Activated CD8-positive, alpha-beta memory T cell treated with anti-CD3 and anti-CD28 coated beads for 1 hour (primary cell): ENCODE data around the gene WWC1.

ENCODE experiments used
- DNase-seq, 2 donors: peaks; one replicate each; pipeline ENCODE4 v3.0.0-alpha.2; 2020; ENCODE audit warnings: low read depth in 1 of 2; ENCODE audit errors: extremely low read depth in 1 of 2

The WWC1 gene

DNA sequence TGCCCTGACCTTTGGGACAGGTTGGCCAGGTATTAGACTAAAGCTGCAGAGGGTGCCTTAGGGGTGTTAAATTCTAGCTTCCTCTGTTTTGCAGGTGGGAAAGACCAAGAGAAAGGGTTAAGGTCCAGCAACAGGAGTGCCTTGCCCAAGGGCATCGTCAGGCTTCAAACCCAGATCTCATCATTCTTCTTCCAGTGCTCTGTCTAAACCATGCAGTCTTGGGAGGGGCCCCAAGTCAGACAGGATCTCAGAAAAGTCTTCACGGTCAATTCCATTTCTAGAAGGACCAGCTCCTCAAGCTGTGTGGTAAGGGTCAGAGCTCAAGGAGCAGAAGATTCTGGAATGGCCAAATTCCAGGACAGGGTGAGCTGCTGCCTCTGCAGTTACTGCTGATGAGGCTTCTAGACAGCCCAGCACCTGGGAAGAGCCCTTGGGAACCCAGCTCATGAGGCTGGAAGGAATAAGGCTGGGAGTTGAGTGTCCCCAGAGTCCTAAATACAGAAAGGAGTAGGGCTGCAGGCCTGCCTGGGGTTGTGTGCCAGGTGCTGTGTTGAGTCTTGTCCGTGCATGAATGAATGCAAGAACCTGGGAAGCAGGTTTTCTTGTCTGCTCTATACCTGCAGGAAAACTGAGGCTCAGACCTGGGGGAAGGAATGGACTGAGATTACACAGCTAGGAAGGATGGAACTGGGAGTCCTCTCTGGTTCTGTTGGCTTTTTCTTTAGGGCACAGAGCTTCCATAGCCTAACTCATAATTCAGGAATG, 69.3 kb downstream of the WWC1 start:
- DNase-seq: no peak

DNA sequence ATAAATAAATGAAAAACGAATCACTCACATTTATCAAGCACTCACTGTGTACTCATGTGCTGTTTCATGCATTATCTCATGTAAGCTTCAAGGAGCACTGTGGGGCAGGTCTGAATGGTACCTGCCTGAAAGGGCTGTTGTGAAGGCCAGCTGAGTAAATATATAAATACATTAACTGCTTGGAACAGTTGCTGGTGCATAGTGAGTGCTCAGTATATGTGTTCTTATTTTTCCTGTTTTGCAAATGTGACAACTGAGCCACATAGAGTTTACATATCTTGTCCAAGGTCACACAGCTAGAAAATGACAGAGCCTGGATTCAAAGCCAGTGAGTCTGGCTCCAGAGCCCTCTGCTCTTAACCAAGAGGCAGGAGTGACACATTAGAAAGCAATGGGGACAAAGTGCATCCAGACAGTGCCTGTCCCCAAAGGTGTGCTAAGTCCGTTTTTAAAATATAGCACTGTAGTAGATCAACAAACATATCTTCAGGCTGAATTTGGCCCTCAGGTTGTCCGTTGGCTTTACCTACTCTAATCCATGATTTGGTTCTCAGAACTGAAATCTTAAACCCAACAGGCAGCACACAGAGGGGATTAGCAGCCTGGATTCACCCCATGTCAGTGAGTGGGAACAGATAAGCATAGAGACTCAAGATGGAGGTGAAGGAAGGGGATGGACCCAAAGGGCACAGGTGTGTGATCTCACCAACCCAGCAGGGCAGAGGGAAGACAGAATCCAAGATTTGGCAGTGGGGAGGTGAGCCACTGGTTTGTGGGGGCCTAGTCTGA, 70.8 kb downstream of the WWC1 start:
- DNase-seq: no peak

DNA sequence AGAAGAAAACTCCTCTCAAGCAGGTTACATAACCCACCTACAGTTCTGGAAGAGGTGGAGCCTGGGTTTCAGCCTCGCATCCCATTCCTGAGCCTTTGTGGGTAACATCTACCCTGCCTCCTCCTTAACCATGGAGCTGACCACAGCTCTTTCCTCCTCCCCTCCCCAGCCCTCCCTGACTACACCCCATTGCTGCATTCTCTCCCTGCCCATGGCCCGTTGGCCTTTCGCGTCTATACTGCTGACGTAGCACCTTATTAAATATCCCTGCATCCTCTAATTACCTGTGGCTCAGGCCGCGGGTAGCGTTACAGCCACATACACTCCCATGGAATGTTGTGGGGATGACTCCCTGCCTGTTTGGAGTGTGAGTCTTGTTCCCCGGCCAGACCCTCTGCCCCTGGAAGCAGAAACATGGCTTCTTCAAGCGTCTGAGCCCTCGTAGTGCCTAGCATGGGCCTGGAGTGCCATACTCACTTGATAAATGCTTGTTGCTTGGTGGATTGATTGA, 72.8 kb downstream of the WWC1 start:
- DNase-seq: no peak

DNA sequence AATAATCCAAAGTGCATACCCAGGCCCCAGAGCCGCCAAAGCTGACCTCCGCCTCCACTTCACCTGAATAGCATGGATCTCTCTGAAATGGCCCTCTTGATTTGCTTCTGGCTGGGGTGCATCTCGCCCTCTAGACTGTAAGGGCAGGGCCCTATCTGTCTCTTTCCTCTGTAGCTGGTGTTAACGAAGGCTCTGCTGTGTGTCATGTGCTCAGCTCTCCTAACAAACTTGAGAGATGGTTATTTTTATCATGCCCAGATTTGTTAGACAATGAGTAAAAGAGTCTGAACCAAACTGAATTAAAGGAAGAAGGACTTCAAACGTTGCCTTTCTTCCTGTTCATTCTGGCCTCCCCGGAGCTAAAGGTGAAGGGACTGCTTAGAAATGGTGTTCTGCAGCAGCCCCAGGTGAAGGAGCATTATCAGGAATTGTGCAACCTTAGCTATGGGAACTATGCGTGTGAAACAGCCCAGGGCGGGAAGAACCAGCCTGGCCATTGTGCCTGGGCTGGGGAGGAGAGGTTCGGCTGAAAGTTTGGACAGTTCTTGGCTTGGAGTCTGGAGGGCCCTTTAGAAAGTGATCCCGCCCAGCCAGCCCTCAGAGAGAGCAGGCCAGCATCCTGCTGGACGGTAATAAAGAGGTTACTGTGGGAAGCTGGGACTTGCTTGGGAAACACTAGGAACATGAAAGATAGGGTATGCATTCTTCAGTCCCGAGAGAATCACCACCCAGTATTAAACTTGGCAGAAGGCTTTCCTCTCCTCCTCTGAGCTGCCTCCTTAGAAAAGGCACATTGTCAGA, 73.5 kb downstream of the WWC1 start:
- DNase-seq: no peak

DNA sequence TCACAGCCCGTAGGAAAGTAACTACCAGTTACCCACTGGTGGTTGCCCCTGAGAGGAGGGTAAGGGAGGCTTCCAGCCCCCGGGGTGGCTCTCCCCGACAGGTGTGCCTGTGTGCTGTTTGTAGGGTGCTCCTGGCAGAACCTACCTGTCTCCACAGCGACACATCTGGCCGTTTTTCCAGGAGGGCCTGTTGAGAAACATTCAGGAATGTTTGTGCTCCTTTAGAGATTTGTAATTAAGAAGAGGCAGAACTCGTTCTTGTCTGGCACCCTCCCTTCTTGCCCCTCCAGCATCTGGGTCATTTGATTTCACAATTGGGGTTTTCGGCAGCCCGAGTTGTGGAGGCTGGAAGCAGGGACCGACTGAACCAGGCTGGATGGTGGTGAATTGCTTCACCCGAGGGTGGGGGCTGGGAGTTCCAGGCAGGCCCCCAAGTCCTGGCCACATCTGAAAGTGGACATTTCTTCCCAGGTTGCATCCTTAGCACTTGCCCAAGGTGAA, 74.2 kb downstream of the WWC1 start:
- no peak for DNase-seq

DNA sequence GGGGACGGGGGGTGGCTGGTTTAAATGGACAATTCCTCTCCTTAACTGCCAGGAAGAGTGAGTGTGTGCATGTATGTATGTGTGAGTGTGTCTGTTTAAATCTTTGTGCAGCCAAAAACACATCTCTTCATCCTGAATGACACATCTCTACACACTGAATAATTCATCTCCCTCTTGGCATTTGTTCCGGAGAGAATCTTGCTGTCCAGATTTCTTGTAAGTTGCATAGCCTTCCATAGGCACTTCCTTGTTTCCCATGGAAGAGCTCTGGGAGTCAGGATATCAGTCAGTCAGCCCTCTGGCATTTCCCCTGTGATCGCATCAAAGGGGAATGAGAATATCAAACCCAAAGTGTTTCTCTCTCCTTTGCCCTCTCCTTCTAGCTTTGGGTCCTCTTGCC, 74.7 kb downstream of the WWC1 start:
- DNase-seq: no peak

DNA sequence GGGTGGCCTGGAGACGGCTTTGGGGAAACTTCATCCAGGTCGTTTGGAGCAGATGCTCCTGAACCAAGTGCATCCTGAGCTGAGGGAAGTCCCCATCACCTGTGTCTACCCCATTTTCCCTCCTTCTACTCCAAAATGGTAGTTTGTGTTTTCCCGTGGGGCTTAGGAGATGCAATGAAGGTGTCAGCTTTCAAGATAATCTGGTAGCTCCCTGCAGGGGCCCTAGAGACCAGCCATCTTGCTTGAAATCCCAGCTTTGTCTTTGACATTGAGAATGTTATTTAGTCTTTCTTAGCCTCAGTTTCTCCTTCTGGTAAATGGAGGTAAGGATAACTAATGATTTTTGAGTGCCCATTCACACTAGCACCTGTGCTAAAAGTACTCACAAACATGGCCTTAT, 77.4 kb downstream of the WWC1 start:
- no peak for DNase-seq

DNA sequence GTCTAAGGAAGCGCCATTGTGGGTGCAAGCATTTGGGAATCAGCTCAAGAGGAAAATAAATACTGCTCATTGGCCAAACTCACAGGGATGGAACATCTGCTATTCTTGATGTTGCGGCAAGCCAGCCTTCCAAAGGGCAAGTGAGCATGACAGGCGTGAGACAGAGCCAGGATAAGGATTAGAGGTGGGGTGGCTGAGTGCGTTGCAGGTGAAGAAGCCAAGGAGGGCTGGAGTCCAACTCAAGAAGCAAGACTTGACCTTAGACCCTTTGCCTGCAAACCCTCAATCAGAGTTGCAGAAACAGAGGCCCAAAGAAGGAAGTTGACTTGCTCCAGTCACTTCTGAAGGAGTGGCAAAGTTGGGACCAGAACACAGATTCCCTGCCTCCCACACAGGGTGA, 79.4 kb downstream of the WWC1 start:
- no peak for DNase-seq

DNA sequence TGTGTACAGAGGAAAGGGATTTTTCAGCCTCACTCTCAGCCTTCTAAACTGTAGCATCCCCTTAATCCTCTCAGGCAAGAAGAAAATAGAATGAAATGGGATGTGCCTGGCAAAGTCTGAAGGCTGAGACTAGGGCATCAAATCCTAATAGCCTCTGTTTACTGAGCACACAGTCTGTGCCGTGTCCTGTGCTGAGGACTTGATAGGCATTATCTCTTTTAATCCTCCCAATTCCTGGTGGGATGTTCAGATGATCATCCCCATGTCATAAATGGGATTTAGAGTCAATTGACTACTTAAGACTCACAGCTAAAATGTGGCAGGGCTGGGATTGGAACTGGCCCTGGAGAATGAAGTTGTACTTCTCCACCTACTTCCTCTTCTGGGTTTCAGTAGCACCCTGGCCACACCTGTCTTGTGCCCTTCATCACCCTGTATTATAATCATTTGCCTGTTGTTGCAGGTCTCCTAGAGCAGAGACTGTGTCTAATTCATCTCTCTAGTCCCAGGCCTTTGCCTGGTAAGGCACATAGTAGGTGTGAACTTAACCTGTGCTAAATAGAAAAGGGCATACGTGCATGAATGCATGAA, 81.0 kb downstream of the WWC1 start:
- DNase-seq: no peak

DNA sequence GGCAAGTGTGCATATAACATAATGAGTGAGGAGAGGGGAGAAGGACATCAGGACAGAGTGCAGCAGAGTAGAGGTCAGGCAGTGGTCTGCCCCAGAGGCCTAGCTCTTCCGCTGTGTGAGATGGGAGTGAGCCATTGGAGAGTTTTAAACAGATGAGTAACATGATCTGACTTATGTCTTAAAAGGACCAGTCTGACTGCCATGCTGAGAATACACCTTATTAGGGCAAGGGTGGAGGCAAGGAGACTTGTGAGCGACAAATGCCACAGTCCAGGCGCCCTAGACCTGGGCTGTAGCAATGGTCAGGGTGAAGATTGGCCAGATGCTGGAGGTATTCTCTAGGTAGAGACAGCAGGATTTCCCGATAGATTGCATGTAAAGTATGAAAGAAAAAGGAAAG, 83.1 kb downstream of the WWC1 start:
- no peak for DNase-seq

DNA sequence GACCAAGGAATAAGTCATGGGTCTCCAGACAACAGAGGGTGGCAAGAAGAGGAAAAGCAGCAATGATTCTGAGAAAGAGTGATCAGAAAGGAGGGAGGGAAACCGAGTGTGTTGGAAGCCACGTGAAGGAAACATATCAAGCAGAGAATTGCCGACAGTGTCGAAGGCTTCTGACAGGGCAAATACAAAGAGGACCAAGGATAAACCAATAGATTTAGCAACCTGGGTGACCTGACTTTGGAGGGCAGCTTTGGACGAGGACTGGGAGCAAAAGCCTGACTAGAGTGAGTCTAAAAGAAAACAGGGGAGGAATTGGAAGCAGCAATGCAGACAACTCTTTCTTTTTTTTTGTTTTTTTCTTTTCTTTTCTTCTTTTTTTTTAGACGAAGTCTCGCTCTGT, 83.8 kb downstream of the WWC1 start:
- DNase-seq: no peak

DNA sequence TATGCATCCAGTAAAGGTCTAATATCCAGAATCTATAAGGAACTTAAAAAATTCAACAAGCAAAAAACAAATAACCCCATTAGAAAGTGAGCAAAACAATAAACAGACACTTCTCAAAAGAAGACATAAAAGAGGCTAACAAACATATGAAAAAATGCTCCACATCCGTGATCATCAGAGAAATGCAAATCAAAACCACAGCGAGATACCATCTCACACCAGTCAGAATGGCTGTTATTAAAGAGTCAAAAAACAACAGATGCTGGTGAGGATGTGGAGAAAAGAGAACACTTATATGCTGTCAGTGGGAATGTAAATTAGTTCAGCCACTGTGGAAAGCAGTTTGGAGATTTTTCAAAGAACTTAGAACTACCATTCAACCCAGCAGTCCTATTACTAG, 86.1 kb downstream of the WWC1 start:
- DNase-seq: no peak

DNA sequence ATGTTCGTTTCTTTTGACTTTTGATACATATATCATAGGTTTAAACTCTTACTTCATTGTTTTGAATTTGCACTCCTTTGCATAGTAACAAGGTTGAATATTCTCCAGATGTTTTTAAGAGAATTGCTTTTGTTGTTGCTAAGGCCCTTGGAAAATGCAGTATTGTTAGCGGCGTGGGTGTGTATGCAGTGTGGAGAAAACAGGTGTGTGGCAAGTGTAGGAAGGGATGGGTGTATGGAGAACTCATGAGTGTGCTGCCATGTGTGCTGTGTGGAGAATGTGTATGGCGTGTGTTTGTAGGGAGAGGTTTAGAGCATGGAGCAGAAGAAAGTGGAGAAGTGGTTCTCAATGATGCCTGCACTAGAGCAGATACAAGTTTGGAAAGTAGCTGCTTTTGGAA, 87.3 kb downstream of the WWC1 start:
- no peak for DNase-seq

DNA sequence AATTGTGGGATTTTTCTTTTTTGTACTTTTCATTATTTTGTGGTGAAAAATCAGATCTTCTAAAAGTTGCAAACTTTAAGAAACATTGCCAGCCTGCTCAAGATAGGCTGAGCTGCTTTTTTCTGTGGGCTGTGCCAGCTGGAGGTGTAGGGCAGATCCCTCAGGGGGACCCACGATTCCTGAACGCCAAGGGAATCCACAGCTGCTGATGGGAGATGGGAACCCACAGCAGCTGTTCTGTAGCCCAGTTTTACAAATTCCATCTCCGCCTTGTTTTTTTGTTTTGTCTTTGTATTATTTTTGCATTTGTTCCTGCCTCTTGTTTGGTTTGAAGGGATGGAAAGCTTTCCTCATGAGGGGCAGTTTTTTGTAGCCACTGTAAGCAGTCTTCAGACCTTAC, 91.0 kb downstream of the WWC1 start:
- DNase-seq: no peak

DNA sequence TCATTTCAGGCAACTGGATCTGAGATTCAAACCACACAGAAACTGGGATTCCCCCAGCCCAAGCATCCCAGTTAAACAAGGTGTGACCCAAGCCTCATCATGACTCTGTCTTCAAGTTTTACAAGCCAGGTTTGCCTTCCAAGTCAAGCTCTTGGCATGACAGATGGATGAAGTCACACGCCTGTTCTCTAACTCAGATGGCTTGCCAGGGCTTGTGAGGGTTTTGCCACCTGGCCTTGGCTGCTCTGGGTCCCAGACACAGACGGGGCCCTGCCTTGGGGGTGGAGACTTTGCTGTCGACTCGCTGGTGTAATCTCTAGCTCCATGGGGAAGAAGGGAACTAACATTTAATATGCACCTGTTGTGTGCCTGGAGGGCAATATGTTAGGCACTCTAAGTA, 99.0 kb downstream of the WWC1 start:
- no peak for DNase-seq

DNA sequence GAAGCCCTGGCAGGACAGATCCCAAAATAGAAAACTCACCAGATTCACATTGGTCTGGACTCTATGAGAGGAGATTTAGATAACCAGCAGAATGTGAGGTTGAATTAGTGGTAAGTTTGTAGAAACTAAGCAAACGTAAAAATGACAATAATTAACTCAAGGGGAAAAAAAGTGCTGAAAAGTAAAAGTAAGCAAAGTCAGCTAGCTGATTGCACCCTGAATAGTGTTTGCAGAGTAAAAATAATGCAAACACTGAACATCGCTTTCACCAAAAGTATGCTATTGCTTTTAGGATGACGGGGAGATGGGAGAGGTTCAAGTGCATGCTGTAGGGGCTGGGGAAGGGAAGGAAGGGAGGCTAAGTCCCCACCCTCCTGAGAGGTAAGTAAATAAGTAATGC, 102.3 kb downstream of the WWC1 start:
- no peak for DNase-seq

DNA sequence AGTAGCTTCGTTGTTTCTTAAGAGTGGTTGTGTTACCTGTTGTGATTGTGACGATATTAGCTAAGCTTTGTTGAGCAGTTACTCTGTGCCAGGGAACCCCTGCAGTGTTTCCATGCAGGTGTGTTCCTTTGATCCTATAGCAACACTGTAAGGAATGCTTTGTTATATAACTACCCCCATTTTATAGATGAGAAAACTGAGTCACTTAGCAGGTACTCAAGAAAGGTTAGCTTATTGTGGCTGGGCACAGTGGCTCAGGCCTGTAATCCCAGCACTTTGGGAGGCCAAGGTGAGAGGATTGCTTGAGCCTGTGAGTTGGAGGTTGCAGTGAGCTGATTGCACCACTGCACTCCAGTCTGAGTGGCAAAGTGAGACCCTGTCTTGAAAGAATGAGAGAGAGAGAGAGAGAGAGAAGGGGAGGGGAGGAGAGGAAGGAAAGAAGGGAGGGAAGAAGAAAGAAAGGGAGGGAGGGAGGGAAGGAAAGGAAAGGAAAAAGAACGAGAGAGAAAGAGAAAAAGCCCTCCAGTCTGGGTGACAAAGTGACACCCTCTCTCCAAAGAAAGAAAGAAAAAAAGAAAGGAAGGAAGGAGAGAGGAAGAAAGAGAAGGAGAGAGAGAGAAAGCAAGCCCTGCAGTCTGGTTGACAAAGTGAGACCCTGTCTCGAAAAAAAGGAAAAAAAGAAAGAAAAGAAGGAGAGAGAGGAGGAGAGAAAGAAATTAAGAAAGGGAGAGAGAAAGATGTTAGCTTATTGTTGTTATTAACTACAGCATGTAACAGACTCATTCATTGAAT, 109.2 kb downstream of the WWC1 start:
- no peak for DNase-seq

DNA sequence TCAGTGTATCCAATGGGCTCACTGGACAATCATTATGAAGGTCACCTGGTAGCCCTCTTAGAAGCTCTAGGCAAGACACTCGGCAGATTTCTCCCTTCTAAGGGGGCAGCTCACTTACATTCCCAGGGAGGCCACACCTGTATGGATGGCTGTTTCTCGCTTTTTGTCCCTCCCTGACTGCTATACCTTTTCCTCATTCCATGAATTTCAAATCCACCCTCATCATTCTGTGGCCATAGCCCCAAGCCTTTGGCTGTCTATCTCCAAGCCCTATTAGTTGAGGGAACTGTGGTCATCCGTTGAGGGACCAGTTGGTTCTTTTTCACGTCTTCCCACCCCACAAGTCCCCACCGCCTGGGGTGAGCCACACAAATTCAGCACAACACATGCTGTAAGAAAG, 109.8 kb downstream of the WWC1 start:
- no peak for DNase-seq

DNA sequence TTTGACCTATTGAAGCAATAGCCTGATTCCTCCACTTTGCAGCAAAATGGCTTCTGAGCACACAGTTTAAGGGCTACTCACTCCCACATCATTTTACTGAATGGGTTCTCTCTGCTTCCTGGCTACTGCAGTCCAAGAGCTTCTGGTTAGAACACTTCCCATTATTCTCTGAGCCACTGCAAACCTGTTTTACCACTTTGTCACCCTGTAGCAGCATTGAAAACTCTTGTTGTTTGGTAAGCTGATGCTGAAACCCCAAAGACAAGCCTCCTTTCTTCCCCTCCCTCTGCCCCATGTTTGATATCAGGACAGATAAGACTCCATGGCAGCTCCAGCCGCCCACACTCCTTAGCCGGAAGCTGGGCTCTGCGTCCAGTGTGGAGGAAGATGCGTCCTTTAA, 110.4 kb downstream of the WWC1 start:
- DNase-seq: no peak

DNA sequence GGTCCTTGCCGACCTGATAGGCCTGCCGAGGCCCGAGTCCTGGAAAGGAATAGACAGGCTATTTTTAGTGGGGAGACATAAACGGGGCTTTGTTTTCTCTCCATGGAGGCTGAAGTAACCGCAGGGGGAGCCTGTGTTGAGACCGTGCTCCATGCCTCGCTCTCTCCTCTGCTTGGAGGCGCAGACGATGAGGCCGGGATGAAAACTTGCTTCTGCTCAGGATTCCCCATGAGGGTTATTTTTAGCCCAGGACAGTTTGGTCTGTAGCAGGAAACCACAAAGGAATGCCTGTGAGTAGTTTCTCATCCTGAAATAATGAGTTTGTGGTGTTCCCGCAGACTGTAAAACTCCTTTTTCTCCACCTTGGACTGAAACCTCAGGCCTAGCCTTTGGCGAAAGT, 112.9 kb downstream of the WWC1 start:
- DNase-seq: no peak
